GM19023 (cell line): ENCODE data around the gene EBP.

ENCODE experiments used
- ATAC-seq: cut with Tn5 transposase; IDR thresholded peaks from one replicate; pipeline ENCODE4 v1.9.1; 2021; ENCODE audit warnings: mild to moderate bottlenecking, moderate library complexity; ENCODE audit not compliant: unreplicated experiment

Gene EBP

DNA sequence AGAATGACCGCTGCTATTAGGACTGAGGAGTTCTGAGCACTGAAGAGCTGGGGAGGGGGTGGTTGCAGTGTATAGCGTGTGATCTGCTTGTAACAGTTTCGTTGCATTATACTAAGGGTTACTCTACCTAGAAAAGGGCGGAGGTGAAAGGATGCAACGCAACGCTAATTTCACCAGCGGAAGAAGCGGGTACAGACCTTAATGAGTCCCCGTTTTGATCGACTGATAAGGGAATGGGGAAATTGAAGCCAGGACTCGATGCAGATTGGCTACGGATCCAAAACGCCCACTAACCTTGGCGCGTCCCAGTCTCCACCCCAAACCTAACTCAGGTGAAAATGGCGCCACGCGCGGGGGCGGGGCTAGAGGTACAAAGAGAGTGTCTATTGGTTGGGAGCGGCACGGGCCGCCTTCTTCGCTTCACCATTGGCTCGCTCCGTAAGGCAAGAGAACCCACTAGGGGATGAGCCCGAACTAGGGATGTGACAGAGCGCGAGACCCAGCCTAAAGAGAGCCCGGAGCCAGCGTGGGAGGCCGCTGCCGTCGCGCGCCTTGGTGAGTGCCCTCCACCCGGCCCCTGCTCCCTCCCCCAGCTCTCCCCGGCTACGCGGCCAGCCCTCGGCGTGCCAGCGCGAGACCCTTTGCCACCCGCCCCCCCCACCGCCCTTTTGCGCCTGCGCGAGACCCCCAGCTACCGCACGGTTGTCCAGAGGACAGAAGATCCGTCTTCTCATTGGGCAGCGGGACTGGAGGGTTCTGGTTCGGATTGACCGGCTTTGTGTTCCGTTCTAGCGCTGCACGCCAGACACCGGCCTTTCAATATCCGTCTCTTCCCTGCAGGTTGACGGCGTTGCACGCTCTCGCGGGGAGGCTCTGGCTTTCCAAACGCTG is at the start of gene EBP:
Gene EBP, plus strand, starts transcription at position 456 of the 891 bp plus-strand sequence. CDS start 1,964 bp downstream, outside the sequence.
- peak; percentile 98 for ATAC-seq

DNA sequence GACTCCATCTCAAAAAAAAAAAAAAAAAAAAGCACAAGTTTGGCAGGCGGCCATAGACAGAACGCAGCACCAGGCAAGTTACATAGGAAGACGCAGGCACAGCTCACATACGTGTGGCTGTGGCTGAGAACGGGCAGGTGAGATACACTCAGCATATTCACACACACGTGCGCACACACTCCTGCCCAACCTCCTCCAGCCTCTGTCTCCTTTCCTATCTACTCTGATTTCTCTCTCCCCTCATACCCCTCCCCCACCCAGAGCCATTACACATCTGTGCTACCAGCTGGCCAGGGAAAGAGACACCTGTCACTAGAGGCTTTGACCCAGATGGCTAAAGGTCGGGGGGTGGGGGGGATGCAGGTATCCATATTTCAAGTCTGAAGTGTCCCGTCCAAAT is 49.4 kb upstream of the EBP start:
- ATAC-seq = no peak

DNA sequence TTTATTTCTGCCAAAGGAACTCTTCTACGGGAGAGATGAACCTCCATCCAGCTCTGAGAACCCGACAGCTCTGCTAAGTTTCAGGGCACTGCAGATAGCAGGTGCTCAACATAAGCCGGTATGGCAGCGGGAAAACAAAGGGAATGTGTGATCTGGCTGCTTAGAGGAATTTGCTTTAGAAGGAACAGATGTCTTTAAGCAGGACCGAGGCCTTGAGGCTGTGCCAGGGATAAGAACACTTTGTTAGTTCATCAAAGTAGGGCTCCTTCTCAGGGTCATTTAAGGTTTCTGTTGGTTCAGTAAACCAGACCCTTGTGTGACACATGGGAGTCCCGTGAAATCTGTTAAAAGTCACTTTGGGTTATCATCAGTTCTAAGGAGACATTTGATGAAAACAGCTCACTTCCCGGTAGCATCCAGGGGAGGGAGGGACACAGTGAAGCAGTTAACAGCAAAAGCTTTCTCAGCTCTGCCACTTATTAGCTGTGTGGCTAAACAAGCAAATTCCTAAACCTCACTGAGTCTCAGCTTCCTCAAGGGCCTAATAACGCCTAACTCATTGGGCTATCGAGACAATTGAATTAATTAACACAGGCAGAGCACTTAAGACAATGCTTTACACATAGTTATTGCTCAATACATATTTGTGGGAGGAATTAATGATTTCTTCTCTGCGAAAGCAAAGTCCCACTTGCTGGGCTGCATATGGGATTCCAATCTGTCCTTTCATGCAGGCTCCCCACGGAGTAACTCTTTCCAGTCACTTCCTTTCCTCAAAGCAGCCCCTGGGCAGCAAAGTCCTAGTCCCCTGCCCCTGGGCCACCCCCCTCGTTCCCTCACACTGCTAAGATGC is 48.5 kb upstream of the EBP start:
- ATAC-seq = no peak

DNA sequence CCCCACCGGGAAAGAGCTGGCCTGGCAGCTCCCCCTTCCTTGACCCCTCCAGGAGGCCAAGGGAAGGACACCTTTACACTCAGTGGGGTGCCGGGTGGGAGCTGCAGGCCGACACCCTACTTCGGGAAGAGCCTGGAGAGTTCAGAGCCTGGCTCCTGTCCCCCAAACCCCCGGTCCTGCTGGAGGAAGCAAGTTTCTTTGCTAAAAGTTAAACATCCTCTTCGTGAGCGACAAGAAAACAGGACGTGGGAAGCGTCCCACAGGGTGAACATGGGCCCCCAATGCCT is 48.0 kb upstream of the EBP start:
- ATAC-seq = no peak

DNA sequence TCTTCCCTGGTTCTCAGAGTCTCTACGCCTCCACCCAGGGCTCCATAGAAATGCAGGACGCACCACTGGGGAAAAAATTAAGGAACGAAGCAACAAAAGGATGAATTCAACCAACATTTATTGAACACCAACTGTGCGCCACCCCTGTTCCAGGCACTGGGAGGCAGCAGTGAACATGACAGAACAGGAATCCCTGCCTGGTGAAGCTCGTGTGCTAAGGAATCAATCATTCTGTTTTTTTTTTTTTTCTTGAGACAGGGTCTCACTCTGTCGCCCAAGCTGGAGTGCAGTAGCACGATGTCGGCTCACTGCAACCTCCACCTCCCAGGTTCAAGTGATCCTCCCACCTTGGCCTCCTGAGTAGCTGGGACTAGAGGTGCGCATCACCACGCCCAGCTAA is 47.5 kb upstream of the EBP start:
- no peak for ATAC-seq

DNA sequence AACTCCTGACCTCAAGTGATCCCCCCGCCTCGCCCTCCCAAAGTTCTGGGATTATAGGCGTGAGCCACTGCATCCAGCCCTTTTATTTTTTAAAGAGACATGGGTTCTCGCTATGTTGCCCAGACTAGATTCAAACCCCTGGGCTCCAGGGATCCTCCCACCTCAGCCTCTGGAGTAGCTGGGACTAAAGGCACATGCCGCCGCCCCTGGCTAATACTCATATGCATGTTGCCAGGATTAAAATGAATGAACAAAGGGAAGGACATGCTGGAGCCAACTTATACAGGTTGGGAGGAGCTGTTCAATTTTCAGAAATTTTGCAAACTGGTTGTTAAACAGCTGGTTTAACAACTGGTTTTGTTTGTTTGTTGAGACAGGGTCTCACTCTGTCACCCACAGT is 47.0 kb upstream of the EBP start:
- ATAC-seq = no peak

DNA sequence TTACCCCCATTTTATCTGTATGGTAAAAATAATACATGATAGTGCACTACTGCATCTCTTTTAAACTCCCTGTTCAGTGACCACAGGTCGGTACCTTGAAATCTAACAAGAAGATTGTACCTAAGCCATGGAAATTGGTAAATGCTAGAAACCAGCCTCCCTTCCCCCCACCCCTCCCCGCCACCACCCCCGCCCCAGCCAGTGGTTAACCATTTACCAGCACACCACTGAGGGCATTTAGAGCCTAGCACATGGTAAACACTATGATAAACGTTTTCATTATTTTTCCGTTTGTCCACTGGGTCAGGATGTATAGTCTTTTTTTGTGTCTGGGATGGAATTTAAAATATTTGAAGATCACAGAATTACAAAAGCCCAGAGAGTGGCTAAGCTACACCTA is 46.3 kb upstream of the EBP start:
- no peak for ATAC-seq

DNA sequence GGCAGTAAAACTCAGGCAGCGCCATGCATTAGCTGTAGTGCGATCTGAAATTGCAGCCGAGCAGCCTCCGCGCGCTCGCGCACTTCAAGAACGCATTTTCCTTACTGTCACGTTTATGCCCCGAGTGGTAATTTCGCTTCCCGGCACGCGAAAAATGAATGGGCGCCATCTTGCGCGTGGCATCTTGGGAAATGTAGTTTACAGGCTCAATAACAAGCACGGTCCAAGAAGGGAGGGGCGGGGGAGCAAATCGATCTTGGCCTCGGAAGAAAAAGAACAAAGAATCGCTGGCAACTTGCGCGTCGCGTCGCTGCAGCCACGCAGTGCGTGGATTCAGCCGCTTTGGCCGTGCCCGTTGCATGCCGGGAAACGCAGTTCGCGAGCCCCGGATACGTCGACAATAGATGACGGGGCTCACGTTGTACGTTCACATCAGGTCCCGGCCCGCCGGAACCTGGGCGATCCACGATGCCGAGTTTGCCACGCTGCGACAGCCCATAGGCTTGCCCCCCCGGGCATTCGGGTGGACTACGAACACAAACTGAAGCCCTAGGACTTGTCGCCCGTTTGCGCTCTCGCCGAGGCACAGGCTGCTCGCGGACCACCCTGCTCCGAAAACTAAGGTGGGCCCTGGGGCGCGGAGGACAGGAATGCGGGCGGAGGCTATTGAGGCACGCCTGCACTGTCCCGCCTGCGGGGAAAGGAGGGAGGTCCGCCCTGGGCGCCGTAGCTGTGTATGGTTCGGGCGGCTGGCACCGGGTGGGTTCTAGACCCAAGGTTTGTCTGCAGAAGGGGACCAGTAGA is 45.6 kb upstream of the EBP start, which contains the start of gene FTSJ1:
Gene FTSJ1, plus strand, starts transcription at position 426 of the 804 bp plus-strand sequence. CDS start 1,849 bp downstream, outside the sequence.
- ATAC-seq = peak; percentile 83

DNA sequence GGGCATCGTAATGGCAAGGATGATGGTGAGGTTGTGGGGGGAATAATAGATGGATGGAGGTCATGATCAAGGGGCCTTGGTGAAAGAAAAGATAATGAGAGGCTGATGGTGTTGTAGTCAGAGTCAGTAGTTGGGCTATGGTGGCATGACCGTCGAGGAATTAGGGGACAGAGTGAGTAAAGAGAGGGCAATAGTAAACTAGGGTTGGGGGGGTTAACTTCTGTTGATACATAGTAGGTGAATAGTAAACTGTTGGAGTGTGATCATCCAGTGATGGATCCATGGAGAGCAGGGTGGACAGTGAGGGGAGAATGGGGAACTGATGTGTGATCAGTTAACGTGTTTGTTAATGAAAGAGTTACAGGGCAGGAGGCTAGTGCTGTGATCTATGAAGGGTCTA is 44.7 kb upstream of the EBP start:
- ATAC-seq = no peak

DNA sequence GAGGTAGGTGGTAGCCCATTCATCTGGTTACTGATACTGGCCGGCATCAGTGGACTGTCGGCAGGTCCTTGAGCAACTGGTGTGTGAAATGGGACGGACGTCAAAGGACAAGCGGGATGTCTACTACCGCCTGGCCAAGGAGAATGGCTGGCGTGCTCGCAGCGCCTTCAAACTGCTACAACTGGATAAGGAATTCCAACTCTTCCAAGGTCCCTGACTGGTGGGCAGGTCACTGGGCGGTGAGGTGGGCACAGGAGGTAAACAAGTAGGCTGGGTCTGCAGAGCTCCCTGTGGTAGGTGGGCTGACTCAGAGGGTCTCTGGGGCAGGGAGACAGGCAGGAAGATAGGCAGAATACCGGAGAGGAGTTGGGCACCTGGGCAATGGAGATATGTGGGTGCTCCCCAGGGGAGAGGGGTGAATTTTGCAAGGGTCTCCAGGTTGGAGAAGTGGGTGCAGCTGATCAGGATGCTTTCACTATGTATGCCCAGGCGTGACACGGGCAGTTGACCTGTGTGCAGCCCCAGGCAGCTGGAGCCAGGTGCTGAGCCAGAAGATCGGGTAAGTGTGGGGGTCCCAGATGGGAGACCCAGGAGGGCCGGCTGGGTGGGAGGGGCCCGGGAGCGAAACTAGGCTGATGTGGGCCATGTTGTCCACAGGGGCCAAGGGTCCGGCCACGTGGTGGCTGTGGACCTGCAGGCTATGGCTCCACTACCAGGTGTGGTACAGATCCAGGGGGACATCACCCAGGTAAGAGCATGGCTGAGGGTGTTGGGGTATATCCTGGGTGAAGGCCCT is 43.5 kb upstream of the EBP start:
- ATAC-seq = no peak

DNA sequence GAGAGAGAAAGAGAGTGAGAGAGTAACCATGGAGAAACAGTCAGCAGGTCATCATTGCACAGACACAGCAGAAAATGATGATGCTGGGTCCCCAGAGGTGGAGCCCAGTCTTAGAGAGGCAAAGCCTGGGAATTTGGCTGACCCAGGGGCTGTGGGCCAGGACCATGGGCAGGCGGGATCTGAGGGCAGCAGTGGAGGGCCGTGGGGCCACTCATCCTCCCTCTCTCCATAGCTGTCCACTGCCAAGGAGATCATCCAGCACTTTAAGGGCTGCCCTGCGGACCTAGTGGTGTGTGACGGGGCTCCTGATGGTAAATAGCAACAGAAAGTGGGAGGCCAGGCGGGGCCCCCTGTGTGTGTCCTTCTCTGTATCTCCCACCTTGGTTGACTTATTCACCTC is 42.8 kb upstream of the EBP start:
- no peak for ATAC-seq

DNA sequence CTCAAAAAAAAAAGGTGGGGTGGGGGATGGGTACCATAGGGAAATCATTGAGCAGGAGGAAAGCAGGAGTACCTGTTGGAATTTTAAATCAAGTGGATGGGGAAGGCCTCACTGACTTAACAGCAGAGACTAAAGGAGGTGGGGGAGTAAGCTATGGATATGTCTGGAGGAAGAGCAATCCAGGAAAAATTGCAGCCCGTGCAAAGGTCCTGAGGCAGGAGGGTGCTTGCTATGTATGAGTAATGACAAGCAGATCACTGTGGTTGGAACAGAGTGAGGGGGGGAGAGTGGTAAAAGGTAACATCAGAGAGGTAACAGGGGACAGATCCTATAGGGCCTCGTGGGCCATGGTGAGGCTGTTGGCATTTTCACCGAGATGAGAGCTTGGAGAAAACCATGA is 41.5 kb upstream of the EBP start:
- ATAC-seq = no peak

DNA sequence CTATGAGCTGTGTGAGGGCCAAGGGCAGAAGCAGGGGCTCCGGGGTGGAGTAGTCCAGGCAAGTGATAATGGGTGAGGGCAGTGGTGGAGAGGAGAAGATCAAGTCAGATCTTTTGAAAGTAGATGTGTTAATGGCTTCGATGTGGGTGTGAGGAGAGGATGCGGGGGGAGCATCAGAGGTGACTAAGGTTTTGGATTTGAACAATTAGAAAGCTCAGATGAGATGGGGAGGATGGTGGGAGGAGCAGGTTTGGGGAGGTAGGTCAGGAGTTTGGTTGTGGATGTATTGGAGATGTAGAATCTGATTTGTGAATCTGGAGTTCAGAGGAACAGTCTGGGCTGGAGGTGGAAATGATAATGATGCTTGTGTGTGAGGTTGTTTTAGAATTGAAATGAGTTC is 41.0 kb upstream of the EBP start:
- ATAC-seq = no peak

DNA sequence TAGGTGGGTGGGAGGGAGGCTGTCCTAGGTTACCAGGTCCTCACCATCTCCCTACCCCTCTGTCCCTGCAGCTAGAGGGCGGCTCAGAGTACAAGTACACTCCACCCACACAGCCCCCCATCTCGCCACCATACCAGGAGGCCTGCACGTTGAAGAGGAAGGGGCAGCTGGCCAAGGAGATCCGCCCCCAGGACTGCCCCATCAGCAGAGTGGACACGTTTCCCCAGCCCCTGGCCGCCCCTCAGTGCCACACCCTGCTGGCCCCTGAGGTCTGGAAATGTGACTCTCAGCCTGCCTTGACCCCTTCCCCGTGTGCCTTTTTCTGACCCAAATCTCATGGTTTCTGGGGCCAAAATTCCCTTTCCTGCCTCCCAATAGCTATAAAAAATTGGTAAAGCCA is 39.1 kb upstream of the EBP start:
- ATAC-seq = no peak

DNA sequence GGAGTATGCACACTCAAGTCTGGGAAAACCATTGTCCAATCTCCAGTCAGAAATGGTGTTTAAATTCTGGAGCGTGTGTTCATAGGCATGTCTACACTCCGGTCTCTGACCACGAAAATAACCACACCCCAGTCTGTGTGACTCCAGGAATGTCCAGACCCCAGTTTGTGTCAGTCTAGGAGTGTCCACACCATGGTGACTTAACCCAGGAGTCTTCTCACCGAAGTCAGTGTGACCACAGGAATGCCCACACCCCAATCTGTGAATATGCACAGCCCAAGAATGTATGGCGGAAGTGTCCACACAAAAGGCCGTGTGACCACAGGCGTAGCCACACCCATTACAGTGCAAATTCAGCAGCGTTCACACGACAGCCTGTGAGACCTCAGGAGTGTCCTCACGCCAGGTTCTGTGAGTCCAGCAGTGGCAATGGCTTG is 34.2 kb upstream of the EBP start:
- no peak for ATAC-seq

DNA sequence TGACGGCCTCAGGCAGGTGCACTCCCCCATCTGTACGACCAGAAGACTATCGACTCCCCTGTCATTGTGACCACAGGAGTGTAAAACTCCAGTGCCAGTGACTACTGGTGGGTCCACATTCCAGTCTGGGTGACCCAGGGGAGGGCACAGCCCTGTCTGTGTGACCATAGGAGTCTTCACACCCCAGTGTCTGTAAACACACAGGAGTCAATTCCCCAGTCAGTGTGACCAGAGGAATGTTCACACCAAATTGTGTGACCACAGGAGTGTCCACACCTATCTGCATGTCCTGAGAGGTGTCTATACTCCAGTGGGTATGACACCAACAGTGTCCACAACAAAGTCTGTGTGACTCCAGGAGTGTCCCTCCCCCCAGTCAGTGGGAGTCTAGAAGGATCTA is 33.6 kb upstream of the EBP start:
- no peak for ATAC-seq

DNA sequence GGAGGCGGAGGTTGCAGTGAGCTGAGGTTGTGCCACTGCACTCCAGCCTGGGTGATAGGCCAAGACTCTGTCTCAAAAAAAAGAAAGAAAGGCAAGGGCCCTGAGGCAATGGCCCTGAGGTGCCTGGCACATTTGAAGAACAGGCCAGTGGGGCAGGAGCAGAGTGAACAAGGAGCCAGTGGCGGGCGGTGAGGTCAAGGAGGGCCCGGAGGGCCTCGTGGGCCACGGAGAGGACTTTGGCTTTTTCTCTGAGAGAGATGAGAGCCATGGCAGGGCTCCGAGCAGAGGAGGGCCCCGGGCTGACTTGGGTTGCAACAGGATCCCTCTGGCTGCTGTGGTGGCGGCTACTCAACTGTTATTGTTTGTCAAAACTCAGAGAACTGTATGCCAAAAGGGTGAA is 32.3 kb upstream of the EBP start:
- no peak for ATAC-seq

DNA sequence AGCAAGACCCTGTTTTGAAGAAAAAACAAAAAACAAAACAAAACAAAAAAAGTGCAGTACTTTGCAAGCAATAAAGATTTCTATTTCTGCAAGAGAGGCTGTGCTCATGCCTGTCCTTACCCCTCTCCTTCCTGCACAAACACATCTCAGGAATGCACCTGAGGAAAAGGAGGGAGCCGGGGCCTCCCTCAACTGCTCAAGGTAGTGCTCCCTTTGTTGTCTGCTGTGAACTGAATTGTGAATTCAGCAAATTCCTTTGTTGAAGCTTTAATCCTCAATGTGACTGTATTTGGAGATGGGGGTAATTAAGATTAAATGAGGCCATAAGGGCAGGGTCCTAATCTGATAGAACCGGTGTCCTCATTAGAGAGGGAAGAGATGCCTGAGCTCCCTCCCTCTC is 31.7 kb upstream of the EBP start:
- ATAC-seq = no peak

DNA sequence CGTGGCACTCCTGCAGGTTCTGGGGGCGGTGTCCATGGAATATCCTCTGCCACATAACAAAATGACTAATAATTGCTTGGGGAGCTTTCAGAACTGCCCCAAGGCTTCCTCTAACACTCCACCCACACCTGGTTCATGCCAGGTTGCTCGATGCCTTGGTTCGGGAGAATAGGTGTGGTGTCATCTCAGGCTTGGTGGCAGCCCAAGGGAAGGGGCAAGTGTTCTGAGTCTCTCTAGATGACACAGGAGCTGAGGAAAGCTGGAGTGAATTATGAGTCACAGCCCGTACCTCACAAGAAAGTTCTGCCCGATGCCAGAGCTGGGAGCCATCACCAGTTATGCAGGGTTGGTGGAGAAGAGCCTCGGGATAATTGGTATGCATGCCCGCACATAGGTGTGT is 30.9 kb upstream of the EBP start:
- no peak for ATAC-seq

DNA sequence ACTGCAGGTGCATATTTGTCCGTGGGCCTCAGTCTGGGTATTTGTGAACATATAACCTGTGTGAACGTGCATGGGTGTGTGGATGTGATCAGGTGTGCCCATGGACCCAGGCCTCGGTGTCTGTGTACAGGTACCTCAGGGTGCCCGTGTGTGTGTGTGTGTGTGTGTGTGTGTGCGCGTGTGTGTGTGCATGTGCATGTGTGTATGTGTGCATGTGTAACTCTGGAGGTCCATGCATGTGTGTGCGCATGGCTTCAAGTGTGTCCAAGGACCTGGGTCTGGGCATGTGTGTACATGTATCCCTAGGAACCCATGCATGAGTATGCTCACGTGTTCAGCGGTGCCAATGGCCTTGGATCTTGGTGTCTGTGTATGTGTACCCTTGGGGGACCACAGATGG is 29.8 kb upstream of the EBP start:
- ATAC-seq = no peak
